IPS-15b (cell line): Measurements from ENCODE around the gene CC2D1A.

Experiments
- H3K27me3 ChIP-seq: one replicate; pipeline ENCODE4 v1.6.1; 2013; ENCODE audit warnings: low read length; ENCODE audit not compliant: control insufficient read depth, insufficient read depth
- H3K36me3 ChIP-seq: one replicate; pipeline ENCODE4 v1.6.1; 2013; ENCODE audit warnings: low read length; ENCODE audit not compliant: control insufficient read depth, insufficient read depth
- H3K4me1 ChIP-seq: one replicate; pipeline ENCODE4 v1.6.1; 2013; ENCODE audit warnings: mild to moderate bottlenecking, low read length; ENCODE audit not compliant: control insufficient read depth, insufficient read depth
- H3K4me3 ChIP-seq: one replicate; pipeline ENCODE4 v1.5.1; 2013; ENCODE audit warnings: low read depth, low read length
- H3K9ac ChIP-seq: one replicate; pipeline ENCODE4 v1.6.1; 2013; ENCODE audit warnings: low read depth, mild to moderate bottlenecking, low read length
- H3K9me3 ChIP-seq: one replicate; pipeline ENCODE4 v1.6.1; 2013; ENCODE audit warnings: mild to moderate bottlenecking, low read length; ENCODE audit not compliant: control insufficient read depth, insufficient read depth

The CC2D1A gene

GRCh38 chr19:13931391-13932148, 25.6 kb downstream of the CC2D1A start:
- no peak overlapping the region for H3K9ac ChIP-seq
- peaks cover 20% of the 10 kb centered on the region for H3K36me3 ChIP-seq
- peaks cover 2% of the 10 kb centered on the region for H3K4me1 ChIP-seq
- H3K4me3 ChIP-seq = no peak overlapping the region
- H3K27me3 ChIP-seq = no peaks in the 10 kb centered on the region
- no peaks in the 10 kb centered on the region for H3K9me3 ChIP-seq

- peaks cover 2% of the 10 kb centered on the region for H3K4me1 ChIP-seq
- no peak overlapping the region for H3K4me3 ChIP-seq
- H3K27me3 ChIP-seq = no peaks in the 10 kb centered on the region
- no peak overlapping the region for H3K9ac ChIP-seq
- H3K36me3 ChIP-seq = peaks cover 14% of the 10 kb centered on the region
- no peaks in the 10 kb centered on the region for H3K9me3 ChIP-seq
These were observed 26.2 kb downstream of the CC2D1A start for GRCh38 chr19:13932149-13932637.

GRCh38 chr19:13932911-13933393, 27.0 kb downstream of the CC2D1A start:
- peaks cover 11% of the 10 kb centered on the region for H3K36me3 ChIP-seq
- peaks cover 2% of the 10 kb centered on the region for H3K4me1 ChIP-seq
- H3K9ac ChIP-seq = no peak overlapping the region

GRCh38 chr19:13934785-13935109, 28.7 kb downstream of the CC2D1A start:
- Histone ChIP-seq H3K9ac (no peak overlapping the region), H3K4me3 (no peak overlapping the region), H3K4me1 (peaks cover 2% of the 10 kb centered on the region), H3K36me3 (peaks cover 3% of the 10 kb centered on the region), H3K9me3 (no peaks in the 10 kb centered on the region), H3K27me3 (no peaks in the 10 kb centered on the region)

More at GRCh38 chr19:13932911-13933393, 27.0 kb downstream of the CC2D1A start:
- no peaks in the 10 kb centered on the region for H3K9me3 ChIP-seq
- no peak overlapping the region for H3K4me3 ChIP-seq
- no peaks in the 10 kb centered on the region for H3K27me3 ChIP-seq

GRCh38 chr19:13935765-13936510, 29.9 kb downstream of the CC2D1A start:
- no peaks in the 10 kb centered on the region for H3K36me3 ChIP-seq
- H3K9ac ChIP-seq = no peak overlapping the region
- H3K4me1 ChIP-seq = peaks cover 2% of the 10 kb centered on the region
- no peak overlapping the region for H3K4me3 ChIP-seq
- H3K27me3 ChIP-seq = no peaks in the 10 kb centered on the region
- H3K9me3 ChIP-seq = no peaks in the 10 kb centered on the region

- no peak overlapping the region for H3K9ac ChIP-seq
- peak overlapping the region; percentile 30 for H3K4me3 ChIP-seq
- H3K27me3 ChIP-seq = no peaks in the 10 kb centered on the region
- H3K36me3 ChIP-seq = no peaks in the 10 kb centered on the region
- peaks cover 2% of the 10 kb centered on the region for H3K4me1 ChIP-seq
- H3K9me3 ChIP-seq = no peaks in the 10 kb centered on the region
These were observed 31.7 kb downstream of the CC2D1A start for GRCh38 chr19:13937479-13938300.

- no peaks in the 10 kb centered on the region for H3K36me3 ChIP-seq
- peaks cover 2% of the 10 kb centered on the region for H3K4me1 ChIP-seq
- H3K9me3 ChIP-seq = no peaks in the 10 kb centered on the region
- peak within 1 kb of the TSS; percentile 30 for H3K4me3 ChIP-seq
- no peak within 1 kb of the TSS for H3K9ac ChIP-seq
- no peaks in the 10 kb centered on the region for H3K27me3 ChIP-seq
These were observed 32.5 kb downstream of the CC2D1A start, which contains the start of gene PODNL1 for GRCh38 chr19:13938301-13939064. PODNL1 (minus strand) TSS chr19:13938417; CDS start chr19:13938181, 236 bp downstream.

GRCh38 chr19:13942023-13942684, 36.2 kb downstream of the CC2D1A start:
- H3K9me3 ChIP-seq = no peaks in the 10 kb centered on the region
- no peaks in the 10 kb centered on the region for H3K4me1 ChIP-seq

GRCh38 chr19:13946414-13946813, 40.4 kb downstream of the CC2D1A start:
- no peaks in the 10 kb centered on the region for H3K27me3 ChIP-seq
- no peaks in the 10 kb centered on the region for H3K9me3 ChIP-seq
- no peaks in the 10 kb centered on the region for H3K4me1 ChIP-seq
- no peaks in the 10 kb centered on the region for H3K36me3 ChIP-seq
- H3K4me3 ChIP-seq = no peak overlapping the region
- no peak overlapping the region for H3K9ac ChIP-seq

More at GRCh38 chr19:13942023-13942684, 36.2 kb downstream of the CC2D1A start:
- Histone ChIP-seq H3K27me3 (no peaks in the 10 kb centered on the region), H3K9ac (no peak overlapping the region), H3K36me3 (no peaks in the 10 kb centered on the region), H3K4me3 (no peak overlapping the region)

GRCh38 chr19:13951043-13951442, 45.0 kb downstream of the CC2D1A start:
- no peak overlapping the region for H3K9ac ChIP-seq
- H3K4me1 ChIP-seq = peaks cover 4% of the 10 kb centered on the region
- no peaks in the 10 kb centered on the region for H3K27me3 ChIP-seq
- H3K4me3 ChIP-seq = no peak overlapping the region
- peaks cover 13% of the 10 kb centered on the region for H3K36me3 ChIP-seq
- no peaks in the 10 kb centered on the region for H3K9me3 ChIP-seq
